Gastroesophageal sphincter (tissue), 4 donors: Measurements from ENCODE around the gene NRP1. TPM values are rescaled to one million over a fixed set of nuclear protein-coding genes. Genes with fewer than 3 reads are reported as not detected.

ENCODE experiments used
- ATAC-seq: fragments of 150-250 bp; one replicate; pipeline ENCODE4 v1.9.1; 2016; ENCODE audit warnings: mild to moderate bottlenecking, moderate library complexity
- H3K27ac ChIP-seq, 4 donors: fragments of 200-600 bp; sonication (generic) in 3 of 4; 1 replicate in 3 of 4; 2 replicates in 1 of 4; pipeline ENCODE4 v1.5.1; 2016 to 2019
- H3K27me3 ChIP-seq: fragments of 200-600 bp; sonication (generic); one replicate; pipeline ENCODE4 v1.5.1; 2019
- H3K36me3 ChIP-seq, 2 donors: fragments of 200-600 bp; sonication (generic); one replicate each; pipeline ENCODE4 v1.5.1; 2019; ENCODE audit warnings: control low read depth in 1 of 2
- H3K4me1 ChIP-seq, 3 donors: fragments of 200-600 bp; sonication (generic); 1 replicate in 2 of 3; 2 replicates in 1 of 3; pipeline ENCODE4 v1.5.1; 2016 to 2019; ENCODE audit warnings: control low read depth in 2 of 3
- H3K4me3 ChIP-seq, 2 donors: fragments of 200-600 bp; sonication (generic); one replicate each; pipeline ENCODE4 v1.5.1; 2019; ENCODE audit warnings: mild to moderate bottlenecking in 1 of 2, moderate library complexity in 1 of 2
- H3K9me3 ChIP-seq, 3 donors: fragments of 200-600 bp; sonication (generic); one replicate each; pipeline ENCODE4 v1.5.1; 2017 to 2019; ENCODE audit warnings: control low read depth in 2 of 3
- CTCF ChIP-seq, 4 experiments: fragments of 200-600 bp in 2 of 4; fragments of 450-650 bp in 2 of 4; sonication (generic) in 1 of 4; IDR thresholded peaks; one replicate each; pipeline ENCODE4 v1.5.1; 2017 to 2019; ENCODE audit warnings: antibody characterized with exemption in 4 of 4, mild to moderate bottlenecking in 2 of 4, moderate library complexity in 2 of 4
- EP300 ChIP-seq: sonication (generic); formaldehyde crosslinking; IDR thresholded peaks from one replicate; pipeline ENCODE4 v1.6.1; 2017; ENCODE audit warnings: antibody characterized with exemption, mild to moderate bottlenecking
- POLR2A ChIP-seq, 2 donors: fragments of 450-650 bp; IDR thresholded peaks; one replicate each; pipeline ENCODE4 v1.6.1; 2017; ENCODE audit warnings: antibody characterized with exemption in 2 of 2, mild to moderate bottlenecking in 2 of 2, moderate library complexity in 1 of 2
- POLR2AphosphoS5 ChIP-seq: sonication (generic); formaldehyde crosslinking; IDR thresholded peaks from one replicate; pipeline ENCODE4 v1.6.1; 2017; ENCODE audit warnings: antibody characterized with exemption
- WGBS, 2 donors: methylation state at CpG; one replicate each; pipeline ENCODE4 v1.1.5; 2018; ENCODE audit warnings: low coverage in 1 of 2; 5-methylcytosine and 5-hydroxymethylcytosine counted together
- total RNA-seq, 4 donors: library from RNA; depleted of rRNA; stranded (reverse); fragments of >200 nt; gene quantifications; one replicate each; pipeline ENCODE4 v1.1.0, GENCODE V29; 2016

NRP1 gene
- total RNA-seq, 4 donors from 2014 or later: 43.4 to 95.4 (median 52.7) TPM

DNA sequence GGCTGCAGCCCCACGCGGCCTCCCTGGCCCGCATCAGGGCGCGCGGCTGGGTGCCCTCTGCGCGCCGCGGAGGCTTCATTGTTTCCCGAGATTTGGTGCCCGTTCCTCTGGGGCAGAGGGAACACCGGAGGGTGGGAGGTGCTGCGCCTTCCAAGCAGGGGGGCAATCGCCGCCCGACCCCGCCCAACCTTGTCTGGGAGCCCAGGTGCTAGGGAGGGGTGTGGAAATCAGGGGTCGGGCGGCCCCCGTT lies 1.0 kb upstream of the NRP1 start:
- ATAC-seq: no peak
- H3K4me3 ChIP-seq: peak overlapping the region; percentile 81 to 84
- peak overlapping the region; percentile 78 to 96 (median 94) for H3K27ac ChIP-seq
- H3K36me3 ChIP-seq: no peaks in the 10 kb centered on the region
- TF ChIP-seq POLR2A (IDR thresholded peaks at IDR 0.05) (no peak), POLR2AphosphoS5 (no peak), CTCF (IDR thresholded peaks at IDR 0.05) (no peak), EP300 (no peak)
- H3K4me1 ChIP-seq: peaks cover 0 to 55% (median 7%) of the 10 kb centered on the region in 3 donors
- no peaks in the 10 kb centered on the region for H3K27me3 ChIP-seq
- 0% methylated on average over 4 of the region's 21 CpGs; no CpG with 5 or more reads in 1 of the 2 donors for WGBS, 2 donors
- no peaks in the 10 kb centered on the region for H3K9me3 ChIP-seq

DNA sequence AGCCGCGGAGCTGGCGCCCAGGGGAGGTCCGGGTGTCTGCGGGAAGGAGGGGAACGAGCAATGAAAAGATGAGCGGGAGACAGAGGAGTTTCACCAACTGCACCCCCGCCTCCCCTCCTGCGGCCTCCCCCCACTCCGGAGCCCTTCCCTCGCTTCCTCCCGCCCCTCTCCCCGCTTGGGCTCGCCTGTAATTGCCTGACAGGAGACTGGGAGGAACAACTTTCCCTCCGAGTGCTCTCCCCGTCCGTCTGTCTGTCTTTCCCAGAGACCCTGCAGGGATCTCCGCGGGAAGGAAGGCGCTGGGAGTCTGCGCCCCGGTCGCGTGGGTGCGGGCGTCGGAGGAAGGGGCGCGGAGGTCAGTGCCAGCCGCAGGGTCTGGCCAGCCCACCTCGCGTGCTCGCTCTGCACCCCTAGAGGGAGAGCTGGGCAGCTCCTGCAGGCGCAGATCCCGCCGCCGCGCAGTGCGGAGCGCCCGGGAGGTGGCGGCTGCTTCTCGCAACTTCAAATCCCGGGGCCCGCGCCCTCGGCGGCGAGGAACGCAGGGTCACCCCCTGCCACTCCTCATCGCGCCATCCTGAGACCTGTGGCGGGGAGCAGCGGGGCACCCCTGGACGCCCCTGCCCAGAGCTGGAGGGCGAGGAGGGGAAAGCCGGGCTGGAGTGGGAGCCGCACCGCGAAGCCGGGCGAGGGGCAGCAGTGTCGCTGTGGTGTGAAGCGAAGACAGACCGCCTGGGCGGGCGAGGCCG lies 511 bp upstream of the NRP1 start:
- Histone ChIP-seq H3K4me1 (peaks cover 2 to 58% (median 8%) of the 10 kb centered on the region in 3 donors), H3K9me3 (no peaks in the 10 kb centered on the region), H3K27ac (peak overlapping the region; percentile 78 to 96 (median 94)), H3K27me3 (no peaks in the 10 kb centered on the region), H3K4me3 (peak overlapping the region; percentile 81 to 84), H3K36me3 (no peaks in the 10 kb centered on the region)
- peak; percentile 79 for ATAC-seq
- WGBS, 2 donors: 0 to 2% methylated on average over 1 to 10 of the region's 68 CpGs
- TF ChIP-seq CTCF (IDR thresholded peaks at IDR 0.05) (peak; percentile 64 to 90 (median 83)), POLR2A (IDR thresholded peaks at IDR 0.05) (peak; percentile 24 to 31), POLR2AphosphoS5 (peak; percentile 35), EP300 (no peak)

- Histone ChIP-seq H3K4me3 (peak overlapping the region; percentile 81 to 84), H3K27me3 (no peaks in the 10 kb centered on the region), H3K4me1 (peaks cover 2 to 73% (median 10%) of the 10 kb centered on the region in 3 donors), H3K9me3 (no peaks in the 10 kb centered on the region), H3K36me3 (no peaks in the 10 kb centered on the region), H3K27ac (peak overlapping the region; percentile 78 to 96 (median 94))
- TF ChIP-seq EP300 (no peak), CTCF (IDR thresholded peaks at IDR 0.05) (no peak), POLR2A (IDR thresholded peaks at IDR 0.05) (no peak), POLR2AphosphoS5 (no peak)
- WGBS, 2 donors: 0 to 3% methylated on average over 3 to 7 of the region's 7 CpGs
- no peak for ATAC-seq
Measured at GRCh38 chr10:33333260-33334101, 986 bp downstream of the NRP1 start.

DNA sequence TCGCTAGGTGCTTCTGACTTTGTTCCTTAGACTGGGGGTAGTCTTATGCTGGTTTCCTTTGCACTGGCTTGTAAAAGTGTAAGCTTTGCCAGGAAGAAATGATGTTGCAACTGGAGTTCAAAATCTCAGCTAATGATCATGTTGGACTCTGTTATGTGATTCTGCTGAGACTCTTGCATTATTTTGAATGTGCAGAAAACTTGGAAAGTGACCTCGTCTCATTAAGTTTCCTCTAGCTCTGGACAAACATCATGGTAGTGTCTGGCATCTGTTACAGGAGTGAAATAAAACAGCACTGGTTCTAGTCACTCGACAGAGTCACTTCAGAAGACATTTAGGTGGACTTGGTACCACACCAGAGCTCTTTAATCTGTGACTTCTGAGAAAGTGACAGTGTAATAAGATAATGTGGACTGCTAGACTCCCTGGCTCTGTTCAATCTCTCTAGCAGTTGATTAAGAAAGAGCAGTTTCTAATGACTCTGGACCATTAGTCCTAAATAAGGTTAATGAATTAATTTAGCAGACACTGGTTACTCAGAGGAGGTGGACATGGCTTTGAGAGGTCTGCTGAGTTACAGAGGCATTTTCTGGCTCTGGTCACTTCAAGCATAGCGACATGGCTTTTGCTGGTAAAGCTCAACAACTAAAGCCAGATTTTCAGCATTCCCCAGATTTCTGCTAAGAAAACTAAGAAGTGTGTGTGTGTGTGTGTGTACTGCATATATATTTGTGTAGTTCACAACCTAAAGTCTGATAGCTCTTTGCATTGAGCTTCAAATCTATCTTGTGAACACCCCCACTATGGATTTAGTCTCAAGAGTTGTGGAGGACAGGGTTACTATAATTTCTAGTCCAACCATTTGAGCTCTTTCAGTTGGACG lies 2.0 kb downstream of the NRP1 start:
- Histone ChIP-seq H3K36me3 (no peaks in the 10 kb centered on the region), H3K4me1 (peaks cover 2 to 76% (median 7%) of the 10 kb centered on the region in 3 donors), H3K9me3 (no peaks in the 10 kb centered on the region), H3K27me3 (no peaks in the 10 kb centered on the region), H3K27ac (peak overlapping the region; percentile 55 to 96 (median 94)), H3K4me3 (peak overlapping the region; percentile 81 to 84)
- WGBS, 2 donors: 7 to 8% methylated on average over 4 to 5 of the region's 5 CpGs
- ATAC-seq: no peak
- peak; percentile 77 for TF ChIP-seq POLR2AphosphoS5
- TF ChIP-seq EP300: no peak

DNA sequence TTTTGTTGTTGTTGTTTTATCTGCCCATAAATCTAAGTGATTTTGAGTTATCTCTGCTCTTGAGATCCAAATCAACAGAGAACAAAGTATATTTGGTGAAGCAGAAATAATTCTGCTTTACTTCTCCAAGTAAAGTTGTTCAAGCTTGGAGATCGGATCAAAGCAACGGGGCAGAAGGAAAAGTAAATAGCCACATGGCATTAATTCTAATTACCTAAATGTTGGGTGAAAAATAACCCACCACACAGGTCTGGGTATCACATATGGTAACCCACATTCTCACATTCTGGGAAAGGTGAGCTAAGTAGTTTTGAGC lies 3.1 kb downstream of the NRP1 start:
- H3K27me3 ChIP-seq: no peaks in the 10 kb centered on the region
- H3K9me3 ChIP-seq: no peaks in the 10 kb centered on the region
- WGBS, 2 donors: 8 to 15% methylated on average over 2 of the region's 2 CpGs
- peak overlapping the region; percentile 81 to 84 for H3K4me3 ChIP-seq
- H3K36me3 ChIP-seq: no peaks in the 10 kb centered on the region
- TF ChIP-seq POLR2AphosphoS5: no peak
- TF ChIP-seq EP300: no peak
- no peak for TF ChIP-seq POLR2A (IDR thresholded peaks at IDR 0.05)
- no peak for TF ChIP-seq CTCF (IDR thresholded peaks at IDR 0.05)
- ATAC-seq: no peak
- H3K27ac ChIP-seq: peak overlapping the region in 3 of 4 donors; percentile 73 to 96 (median 95)
- H3K4me1 ChIP-seq: peaks cover 7 to 82% (median 10%) of the 10 kb centered on the region in 3 donors
